ENCODE measurements around the gene TWF2.

The TWF2 gene

DNA sequence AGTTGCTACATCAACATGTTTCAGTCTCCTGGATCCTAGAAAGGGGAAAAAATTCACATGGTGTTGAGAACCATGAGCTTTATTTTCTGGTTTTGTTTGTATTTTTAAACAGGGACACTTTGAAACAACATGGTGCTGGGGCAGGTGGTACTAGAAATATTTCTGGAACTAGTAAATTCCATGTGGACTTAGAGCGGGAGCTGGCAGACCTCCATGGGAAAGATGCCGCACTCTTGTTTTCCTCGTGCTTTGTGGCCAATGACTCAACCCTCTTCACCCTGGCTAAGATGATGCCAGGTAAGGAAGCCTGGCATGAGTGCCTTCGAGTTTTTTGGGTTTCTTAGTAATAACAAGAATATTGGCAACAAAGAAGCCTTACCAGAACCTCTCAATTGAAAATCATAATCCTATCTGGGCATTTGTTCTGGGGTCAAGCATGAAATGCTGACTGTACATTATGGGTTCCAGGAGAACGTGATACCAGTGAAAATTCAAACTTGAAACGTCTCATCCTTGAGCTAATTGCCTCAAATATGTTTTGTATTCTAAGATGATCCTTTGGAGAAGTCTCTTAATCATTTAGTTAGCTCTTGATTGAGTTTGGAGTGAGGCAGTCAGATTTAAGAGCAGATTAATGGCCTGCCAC is 33.1 kb downstream of the TWF2 start:
- Histone ChIP-seq H3K36me3 (ENCODE audit: control insufficient read depth, insufficient read depth, low read length) (peaks cover 31% of the 10 kb centered on the region), H3K27me3 (replicated peaks; ENCODE audit: control insufficient read depth, insufficient read depth, low read length) (no peaks in the 10 kb centered on the region), H3K4me3 (replicated peaks; ENCODE audit: low read depth, low read length) (no peak overlapping the region)
- DNase-seq (ENCODE audit: extremely low read depth, insufficient read length) = no peak
- TF ChIP-seq, protein P1, sequence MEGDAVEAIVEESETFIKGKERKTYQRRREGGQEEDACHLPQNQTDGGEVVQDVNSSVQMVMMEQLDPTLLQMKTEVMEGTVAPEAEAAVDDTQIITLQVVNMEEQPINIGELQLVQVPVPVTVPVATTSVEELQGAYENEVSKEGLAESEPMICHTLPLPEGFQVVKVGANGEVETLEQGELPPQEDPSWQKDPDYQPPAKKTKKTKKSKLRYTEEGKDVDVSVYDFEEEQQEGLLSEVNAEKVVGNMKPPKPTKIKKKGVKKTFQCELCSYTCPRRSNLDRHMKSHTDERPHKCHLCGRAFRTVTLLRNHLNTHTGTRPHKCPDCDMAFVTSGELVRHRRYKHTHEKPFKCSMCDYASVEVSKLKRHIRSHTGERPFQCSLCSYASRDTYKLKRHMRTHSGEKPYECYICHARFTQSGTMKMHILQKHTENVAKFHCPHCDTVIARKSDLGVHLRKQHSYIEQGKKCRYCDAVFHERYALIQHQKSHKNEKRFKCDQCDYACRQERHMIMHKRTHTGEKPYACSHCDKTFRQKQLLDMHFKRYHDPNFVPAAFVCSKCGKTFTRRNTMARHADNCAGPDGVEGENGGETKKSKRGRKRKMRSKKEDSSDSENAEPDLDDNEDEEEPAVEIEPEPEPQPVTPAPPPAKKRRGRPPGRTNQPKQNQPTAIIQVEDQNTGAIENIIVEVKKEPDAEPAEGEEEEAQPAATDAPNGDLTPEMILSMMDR (IDR thresholded peaks at IDR 0.05; ENCODE audit: insufficient read depth, low read length, poor library complexity, severe bottlenecking) = no peak

DNA sequence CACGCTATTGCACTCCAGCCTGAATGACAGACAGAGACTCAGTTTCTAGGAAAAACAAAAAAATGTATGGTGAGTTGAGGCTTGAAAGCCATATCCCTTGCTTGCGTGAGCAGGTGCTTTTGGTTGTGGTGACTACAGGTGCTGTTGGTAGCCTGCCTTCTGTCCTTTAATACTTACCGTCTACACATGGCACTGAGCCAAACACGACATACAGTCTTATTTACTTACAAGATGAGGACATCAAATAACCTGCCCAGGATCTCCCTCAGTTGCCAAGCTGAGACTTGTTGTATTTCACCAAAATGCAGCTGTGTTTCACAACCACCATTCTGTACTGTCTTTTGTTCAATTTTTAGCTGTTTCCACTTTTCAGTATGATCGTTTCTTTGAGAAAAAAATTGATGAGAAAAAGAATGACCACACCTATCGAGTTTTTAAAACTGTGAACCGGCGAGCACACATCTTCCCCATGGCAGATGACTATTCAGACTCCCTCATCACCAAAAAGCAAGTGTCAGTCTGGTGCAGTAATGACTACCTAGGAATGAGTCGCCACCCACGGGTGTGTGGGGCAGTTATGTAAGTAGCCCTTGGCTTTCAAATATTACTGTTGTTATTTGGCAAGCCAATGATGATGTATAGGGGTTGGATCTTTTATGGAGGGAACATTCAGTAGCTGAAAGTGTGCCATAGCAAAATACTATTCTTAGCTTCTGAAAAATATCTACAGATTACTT is 34.5 kb downstream of the TWF2 start:
- no peak for DNase-seq (ENCODE audit: extremely low read depth, insufficient read length)
- peaks cover 27% of the 10 kb centered on the region for H3K36me3 ChIP-seq (ENCODE audit: control insufficient read depth, insufficient read depth, low read length)
- TF ChIP-seq, protein P1 (IDR thresholded peaks at IDR 0.05; ENCODE audit: insufficient read depth, low read length, poor library complexity, severe bottlenecking) = no peak
- H3K4me3 ChIP-seq (replicated peaks; ENCODE audit: low read depth, low read length) = no peak overlapping the region
- no peaks in the 10 kb centered on the region for H3K27me3 ChIP-seq (replicated peaks; ENCODE audit: control insufficient read depth, insufficient read depth, low read length)

GRCh38 chr3:52203701-52204100 is 35.3 kb downstream of the TWF2 start:
- H3K27me3 ChIP-seq (replicated peaks; ENCODE audit: control insufficient read depth, insufficient read depth, low read length) = no peaks in the 10 kb centered on the region
- TF ChIP-seq, protein P1 (IDR thresholded peaks at IDR 0.05; ENCODE audit: insufficient read depth, low read length, poor library complexity, severe bottlenecking) = no peak
- no peak overlapping the region for H3K4me3 ChIP-seq (replicated peaks; ENCODE audit: low read depth, low read length)
- H3K36me3 ChIP-seq (ENCODE audit: control insufficient read depth, insufficient read depth, low read length) = peaks cover 24% of the 10 kb centered on the region
- DNase-seq (ENCODE audit: extremely low read depth, insufficient read length) = no peak

GRCh38 chr3:52202384-52203077 is 36.4 kb downstream of the TWF2 start:
- DNase-seq (ENCODE audit: extremely low read depth, insufficient read length) = no peak
- H3K36me3 ChIP-seq (ENCODE audit: control insufficient read depth, insufficient read depth, low read length) = peaks cover 20% of the 10 kb centered on the region
- TF ChIP-seq, protein P1 (IDR thresholded peaks at IDR 0.05; ENCODE audit: insufficient read depth, low read length, poor library complexity, severe bottlenecking) = no peak
- H3K4me3 ChIP-seq (replicated peaks; ENCODE audit: low read depth, low read length) = no peak overlapping the region
- no peaks in the 10 kb centered on the region for H3K27me3 ChIP-seq (replicated peaks; ENCODE audit: control insufficient read depth, insufficient read depth, low read length)

DNA sequence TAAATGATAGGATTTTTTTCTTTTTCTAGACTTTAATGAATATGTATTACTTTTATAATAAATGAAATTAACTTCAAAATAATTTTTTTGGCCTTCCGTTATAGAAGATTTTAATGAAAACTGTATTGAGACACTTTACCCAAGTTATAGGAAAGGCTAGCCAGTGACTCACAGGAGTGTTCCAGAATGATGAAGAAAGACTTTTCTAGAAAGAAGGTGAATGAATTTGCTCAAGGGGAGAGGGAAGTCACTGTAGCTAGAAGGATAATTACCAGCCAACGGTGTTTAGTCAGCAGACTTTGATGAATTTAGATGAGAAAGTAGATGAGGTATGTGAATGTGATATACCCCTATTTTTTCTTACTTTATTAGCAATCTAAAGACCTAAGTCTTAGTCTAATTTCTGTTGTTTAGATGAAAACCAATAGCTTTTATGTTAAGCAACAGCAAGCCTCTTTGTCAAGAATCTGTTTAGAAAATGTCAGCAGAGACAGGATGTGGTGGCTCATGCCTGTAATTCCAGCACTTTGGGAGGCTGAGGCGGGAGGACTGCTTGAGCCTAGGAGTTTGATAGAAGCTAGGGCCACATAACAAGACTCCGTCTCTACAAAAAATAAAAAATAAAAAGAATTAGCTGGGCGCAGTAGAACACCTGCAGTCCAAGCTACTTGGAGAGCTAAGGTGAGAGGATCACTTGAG is 37.8 kb downstream of the TWF2 start:
- no peak for DNase-seq (ENCODE audit: extremely low read depth, insufficient read length)
- Histone ChIP-seq H3K4me3 (replicated peaks; ENCODE audit: low read depth, low read length) (no peak overlapping the region), H3K36me3 (ENCODE audit: control insufficient read depth, insufficient read depth, low read length) (peaks cover 16% of the 10 kb centered on the region), H3K27me3 (replicated peaks; ENCODE audit: control insufficient read depth, insufficient read depth, low read length) (no peaks in the 10 kb centered on the region)
- TF ChIP-seq, protein P1 (IDR thresholded peaks at IDR 0.05; ENCODE audit: insufficient read depth, low read length, poor library complexity, severe bottlenecking) = no peak
